HepG2 (cell line): ENCODE measurements around the gene ZNF697.

Experiments used
- CTCF ChIP-seq: sonication (generic); formaldehyde crosslinking; IDR thresholded peaks from 2 replicates; pipeline ENCODE4 v1.5.0; 2020; ENCODE audit warnings: mild to moderate bottlenecking, missing genetic modification reagents, moderate library complexity
- HDAC2 ChIP-seq: sonication (generic); formaldehyde crosslinking; IDR thresholded peaks from 2 replicates; pipeline ENCODE4 v1.4.0; 2020; ENCODE audit warnings: missing genetic modification reagents
- KIAA2018 ChIP-seq: sonication (generic); formaldehyde crosslinking; IDR thresholded peaks from 2 replicates; pipeline ENCODE4 v1.5.0; 2020; ENCODE audit warnings: mild to moderate bottlenecking, missing genetic modification reagents, borderline replicate concordance
- NFATC3 ChIP-seq: sonication (generic); formaldehyde crosslinking; IDR thresholded peaks from 2 replicates; pipeline ENCODE4 v1.5.1; 2020; ENCODE audit warnings: mild to moderate bottlenecking, missing genetic modification reagents
- SNRNP70 ChIP-seq: fragments of 200-400 bp; formaldehyde crosslinking; IDR thresholded peaks from 2 replicates; pipeline ENCODE4 v1.6.1; 2017; ENCODE audit warnings: mild to moderate bottlenecking, low read depth, low read length, moderate library complexity
- U2AF2 ChIP-seq: fragments of 200-400 bp; formaldehyde crosslinking; IDR thresholded peaks from 2 replicates; pipeline ENCODE4 v1.6.1; 2017; ENCODE audit warnings: low read depth, mild to moderate bottlenecking, low read length
- YY1 ChIP-seq: IDR thresholded peaks from 2 replicates; pipeline ENCODE4 v1.6.1; 2011; ENCODE audit warnings: low read length, low read depth, moderate library complexity, mild to moderate bottlenecking; ENCODE audit not compliant: insufficient read depth, insufficient replicate concordance
- ZNF362 ChIP-seq: sonication (generic); formaldehyde crosslinking; IDR thresholded peaks from 2 replicates; pipeline ENCODE4 v1.4.0; 2020; ENCODE audit warnings: missing genetic modification reagents, mild to moderate bottlenecking, borderline replicate concordance
- TF ChIP-seq, protein P1 (sequence below), 2 experiments: IDR thresholded peaks; 2 replicates each; pipeline ENCODE4 v1.6.1; 2011 to 2012; ENCODE audit warnings: low read length in 2 of 2, borderline replicate concordance in 1 of 2, low read depth in 1 of 2, mild to moderate bottlenecking in 1 of 2, moderate library complexity in 1 of 2
- TF ChIP-seq, protein P2 (sequence below), 2 experiments: fragments of 450-650 bp in 1 of 2; sonication (generic) in 1 of 2; formaldehyde crosslinking; IDR thresholded peaks; 2 replicates each; pipeline versions ENCODE4 v1.5.0 to v1.8.0; 2020 to 2022; ENCODE audit warnings: mild to moderate bottlenecking in 1 of 2, missing genetic modification reagents in 1 of 2

DNA sequence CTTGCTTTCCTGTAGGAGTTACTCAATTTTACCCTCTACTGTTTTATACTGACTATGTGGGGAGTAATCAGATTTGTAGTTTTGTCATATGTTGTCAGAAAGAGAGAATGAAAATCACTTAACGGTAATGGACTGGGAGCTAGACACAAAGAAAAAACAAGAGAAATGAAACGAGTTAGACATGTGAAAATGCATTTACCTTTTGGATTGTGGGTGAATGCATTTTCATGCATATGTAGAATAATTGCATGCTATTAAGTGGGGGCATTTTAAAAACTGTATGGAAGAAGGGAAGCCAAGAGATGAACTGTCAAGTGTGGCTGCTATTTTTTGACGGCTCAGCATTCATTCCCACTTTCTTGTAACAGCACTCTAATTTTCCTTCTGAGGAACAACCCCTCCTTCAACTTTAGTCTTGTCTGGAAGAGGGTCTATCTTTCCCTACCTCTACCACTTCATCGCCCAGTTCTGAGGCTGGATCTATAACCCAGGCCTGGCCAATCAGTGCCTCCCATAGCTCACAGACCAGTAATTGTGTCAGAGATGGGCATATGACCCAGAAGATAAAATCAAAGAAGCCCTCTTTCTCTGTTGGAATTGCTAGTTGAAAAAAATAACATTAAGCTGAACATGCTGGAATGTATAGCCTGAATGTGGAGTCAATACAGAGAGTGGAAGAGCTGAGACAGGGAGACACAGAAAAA, 5.2 kb upstream of the ZNF697 start:
- TF ChIP-seq YY1, result no peak
- TF ChIP-seq ZNF362 (CRISPR knock-in tag), result no peak
- TF ChIP-seq, protein P1, sequence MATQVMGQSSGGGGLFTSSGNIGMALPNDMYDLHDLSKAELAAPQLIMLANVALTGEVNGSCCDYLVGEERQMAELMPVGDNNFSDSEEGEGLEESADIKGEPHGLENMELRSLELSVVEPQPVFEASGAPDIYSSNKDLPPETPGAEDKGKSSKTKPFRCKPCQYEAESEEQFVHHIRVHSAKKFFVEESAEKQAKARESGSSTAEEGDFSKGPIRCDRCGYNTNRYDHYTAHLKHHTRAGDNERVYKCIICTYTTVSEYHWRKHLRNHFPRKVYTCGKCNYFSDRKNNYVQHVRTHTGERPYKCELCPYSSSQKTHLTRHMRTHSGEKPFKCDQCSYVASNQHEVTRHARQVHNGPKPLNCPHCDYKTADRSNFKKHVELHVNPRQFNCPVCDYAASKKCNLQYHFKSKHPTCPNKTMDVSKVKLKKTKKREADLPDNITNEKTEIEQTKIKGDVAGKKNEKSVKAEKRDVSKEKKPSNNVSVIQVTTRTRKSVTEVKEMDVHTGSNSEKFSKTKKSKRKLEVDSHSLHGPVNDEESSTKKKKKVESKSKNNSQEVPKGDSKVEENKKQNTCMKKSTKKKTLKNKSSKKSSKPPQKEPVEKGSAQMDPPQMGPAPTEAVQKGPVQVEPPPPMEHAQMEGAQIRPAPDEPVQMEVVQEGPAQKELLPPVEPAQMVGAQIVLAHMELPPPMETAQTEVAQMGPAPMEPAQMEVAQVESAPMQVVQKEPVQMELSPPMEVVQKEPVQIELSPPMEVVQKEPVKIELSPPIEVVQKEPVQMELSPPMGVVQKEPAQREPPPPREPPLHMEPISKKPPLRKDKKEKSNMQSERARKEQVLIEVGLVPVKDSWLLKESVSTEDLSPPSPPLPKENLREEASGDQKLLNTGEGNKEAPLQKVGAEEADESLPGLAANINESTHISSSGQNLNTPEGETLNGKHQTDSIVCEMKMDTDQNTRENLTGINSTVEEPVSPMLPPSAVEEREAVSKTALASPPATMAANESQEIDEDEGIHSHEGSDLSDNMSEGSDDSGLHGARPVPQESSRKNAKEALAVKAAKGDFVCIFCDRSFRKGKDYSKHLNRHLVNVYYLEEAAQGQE (IDR thresholded peaks at IDR 0.05; ENCODE audit: borderline replicate concordance in 1 of 2, low read depth in 1 of 2, low read length in 2 of 2), result no peak
- TF ChIP-seq KIAA2018 (CRISPR knock-in tag), result no peak
- TF ChIP-seq CTCF (CRISPR knock-in tag), result no peak
- TF ChIP-seq, protein P2, sequence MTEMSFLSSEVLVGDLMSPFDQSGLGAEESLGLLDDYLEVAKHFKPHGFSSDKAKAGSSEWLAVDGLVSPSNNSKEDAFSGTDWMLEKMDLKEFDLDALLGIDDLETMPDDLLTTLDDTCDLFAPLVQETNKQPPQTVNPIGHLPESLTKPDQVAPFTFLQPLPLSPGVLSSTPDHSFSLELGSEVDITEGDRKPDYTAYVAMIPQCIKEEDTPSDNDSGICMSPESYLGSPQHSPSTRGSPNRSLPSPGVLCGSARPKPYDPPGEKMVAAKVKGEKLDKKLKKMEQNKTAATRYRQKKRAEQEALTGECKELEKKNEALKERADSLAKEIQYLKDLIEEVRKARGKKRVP (CRISPR knock-in tag; IDR thresholded peaks at IDR 0.05), result no peak
- TF ChIP-seq SNRNP70, result no peak
- TF ChIP-seq NFATC3, result no peak
- no peak for TF ChIP-seq HDAC2 (CRISPR knock-in tag)
- no peak for TF ChIP-seq U2AF2
